ENCODE data around the gene RTL3.

DNA sequence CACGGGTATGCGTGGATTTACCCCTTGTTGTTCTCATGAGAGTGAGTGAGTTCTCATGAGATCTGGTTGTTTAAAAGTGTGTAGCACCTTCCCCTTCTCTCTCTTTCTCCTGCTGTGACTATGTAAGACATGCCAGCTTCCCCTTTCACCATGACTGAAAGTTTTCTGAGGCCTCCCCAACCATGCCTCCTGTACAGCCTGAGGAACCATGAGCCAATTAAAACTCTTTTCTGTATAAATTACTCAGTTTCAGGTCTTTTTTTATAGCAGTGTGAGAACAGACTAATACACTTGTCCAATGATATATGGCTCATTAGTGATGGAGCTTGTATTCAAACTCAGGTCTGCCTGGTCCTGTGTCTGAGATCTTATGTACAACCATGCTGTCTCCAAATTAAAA lies 28.5 kb upstream of the RTL3 start:
- no peak for TF ChIP-seq CTCF (optimal IDR thresholded peaks at IDR 0.05 in 1 of 3, IDR thresholded peaks at IDR 0.05 in 1 of 3, conservative IDR thresholded peaks at IDR 0.05 in 1 of 3; ENCODE audit: extremely low read depth in 1 of 3, insufficient read depth in 2 of 3, low read length in 3 of 3)
- TF ChIP-seq EZH2 (IDR thresholded peaks at IDR 0.05; ENCODE audit: low read length), result no peak
